HepG2 (cell line): ENCODE measurements around the gene KPNB1. TPM values are rescaled to one million over a fixed set of nuclear protein-coding genes. Genes with fewer than 3 reads are reported as not detected.
A peak's percentile ranks its signal among the peaks of the same experiment; 100 is the strongest.

ENCODE experiments used
- AFF4 ChIP-seq: sonication (generic); formaldehyde crosslinking; IDR thresholded peaks from 2 replicates; pipeline ENCODE4 v1.4.0; 2020; ENCODE audit warnings: missing genetic modification reagents
- AHR ChIP-seq: IDR thresholded peaks from 2 replicates; pipeline ENCODE4 v1.6.1; 2018; ENCODE audit warnings: missing genetic modification reagents, missing compliant biosample characterization
- MAF1 ChIP-seq: sonication (generic); formaldehyde crosslinking; IDR thresholded peaks from 2 replicates; pipeline ENCODE4 v1.5.0; 2020; ENCODE audit warnings: missing genetic modification reagents, borderline replicate concordance
- PITX1 ChIP-seq: sonication (generic); formaldehyde crosslinking; IDR thresholded peaks from 2 replicates; pipeline ENCODE4 v1.5.1; 2020; ENCODE audit warnings: mild to moderate bottlenecking, missing genetic modification reagents
- RFXAP ChIP-seq: sonication (generic); formaldehyde crosslinking; IDR thresholded peaks from 2 replicates; pipeline ENCODE4 v1.4.0; 2020; ENCODE audit warnings: missing genetic modification reagents, borderline replicate concordance
- TAF15 ChIP-seq: fragments of 200-400 bp; formaldehyde crosslinking; IDR thresholded peaks from one replicate; pipeline ENCODE4 v1.6.1; 2018; ENCODE audit warnings: mild to moderate bottlenecking, low read depth, low read length; ENCODE audit not compliant: poor library complexity, severe bottlenecking
- TBX3 ChIP-seq: fragments of 450-650 bp; IDR thresholded peaks from 2 replicates; pipeline ENCODE4 v1.6.1; 2017; ENCODE audit warnings: antibody characterized with exemption, mild to moderate bottlenecking, inconsistent platforms, borderline replicate concordance
- TERF1 ChIP-seq: sonication (generic); formaldehyde crosslinking; IDR thresholded peaks from 2 replicates; pipeline ENCODE4 v1.8.0; 2022; ENCODE audit warnings: mild to moderate bottlenecking, missing genetic modification reagents, moderate library complexity
- THAP9 ChIP-seq: sonication (generic); formaldehyde crosslinking; IDR thresholded peaks from 2 replicates; pipeline ENCODE4; 2020; ENCODE audit warnings: missing genetic modification reagents, mild to moderate bottlenecking, borderline replicate concordance
- TMF1 ChIP-seq: sonication (generic); formaldehyde crosslinking; IDR thresholded peaks from 2 replicates; pipeline ENCODE4 v1.8.1; 2022; ENCODE audit warnings: low read depth, missing genetic modification reagents
- YEATS2 ChIP-seq: sonication (generic); formaldehyde crosslinking; IDR thresholded peaks from 2 replicates; pipeline ENCODE4 v1.4.0; 2020; ENCODE audit warnings: missing genetic modification reagents, borderline replicate concordance
- ZBTB2 ChIP-seq: sonication (generic); formaldehyde crosslinking; IDR thresholded peaks from 2 replicates; pipeline ENCODE4 v1.8.0; 2022; ENCODE audit warnings: low read depth, missing genetic modification reagents
- ZNF430 ChIP-seq: sonication (generic); formaldehyde crosslinking; IDR thresholded peaks from 2 replicates; pipeline ENCODE4 v1.9.0; 2021; ENCODE audit warnings: mild to moderate bottlenecking, missing genetic modification reagents
- ZNF562 ChIP-seq: sonication (generic); formaldehyde crosslinking; IDR thresholded peaks from 2 replicates; pipeline ENCODE4 v1.8.0; 2022; ENCODE audit warnings: missing genetic modification reagents, borderline replicate concordance
- ZNF841 ChIP-seq: sonication (generic); formaldehyde crosslinking; IDR thresholded peaks from 2 replicates; pipeline ENCODE4 v1.8.1; 2023; ENCODE audit warnings: missing genetic modification reagents, borderline replicate concordance
- ZZZ3 ChIP-seq: sonication (generic); formaldehyde crosslinking; IDR thresholded peaks from 2 replicates; pipeline ENCODE4 v1.4.0; 2020; ENCODE audit warnings: missing genetic modification reagents, mild to moderate bottlenecking, borderline replicate concordance
- polyA plus RNA-seq, 8 experiments: library from polyadenylated mRNA; depleted of rRNA in 3 of 8; stranded (reverse) in 7 of 8; unstranded in 1 of 8; fragments of >200 nt; fragmentation: Illumina TruSeq in 4 of 8; extraction: Trizol in 4 of 8; gene quantifications; 2 replicates each; pipeline versions ENCODE4 v1.2.1 to v1.2.3, GENCODE V29; 2011 to 2016; ENCODE audit warnings: low read depth in 4 of 8, missing spikeins in 1 of 8, mixed read lengths in 1 of 8; ENCODE audit not compliant: insufficient read depth in 1 of 8
- total RNA-seq, 5 experiments: library from RNA; depleted of rRNA; stranded (reverse); fragments of >200 nt; fragmentation: Illumina TruSeq; extraction: Trizol; gene quantifications; 2 replicates each; pipeline ENCODE4 v1.2.3, GENCODE V29; 2016; ENCODE audit warnings: low read depth in 1 of 5
- TF ChIP-seq, protein P1 (sequence below): fragments of 450-650 bp; IDR thresholded peaks from 2 replicates; pipeline ENCODE4 v1.6.1; 2016

Gene KPNB1
- total and polyA plus RNA-seq, 2 of the 13 experiments (the other 11 are each of a cell fraction or from before 2014, with no cell fraction given) = 164 to 424 TPM

DNA sequence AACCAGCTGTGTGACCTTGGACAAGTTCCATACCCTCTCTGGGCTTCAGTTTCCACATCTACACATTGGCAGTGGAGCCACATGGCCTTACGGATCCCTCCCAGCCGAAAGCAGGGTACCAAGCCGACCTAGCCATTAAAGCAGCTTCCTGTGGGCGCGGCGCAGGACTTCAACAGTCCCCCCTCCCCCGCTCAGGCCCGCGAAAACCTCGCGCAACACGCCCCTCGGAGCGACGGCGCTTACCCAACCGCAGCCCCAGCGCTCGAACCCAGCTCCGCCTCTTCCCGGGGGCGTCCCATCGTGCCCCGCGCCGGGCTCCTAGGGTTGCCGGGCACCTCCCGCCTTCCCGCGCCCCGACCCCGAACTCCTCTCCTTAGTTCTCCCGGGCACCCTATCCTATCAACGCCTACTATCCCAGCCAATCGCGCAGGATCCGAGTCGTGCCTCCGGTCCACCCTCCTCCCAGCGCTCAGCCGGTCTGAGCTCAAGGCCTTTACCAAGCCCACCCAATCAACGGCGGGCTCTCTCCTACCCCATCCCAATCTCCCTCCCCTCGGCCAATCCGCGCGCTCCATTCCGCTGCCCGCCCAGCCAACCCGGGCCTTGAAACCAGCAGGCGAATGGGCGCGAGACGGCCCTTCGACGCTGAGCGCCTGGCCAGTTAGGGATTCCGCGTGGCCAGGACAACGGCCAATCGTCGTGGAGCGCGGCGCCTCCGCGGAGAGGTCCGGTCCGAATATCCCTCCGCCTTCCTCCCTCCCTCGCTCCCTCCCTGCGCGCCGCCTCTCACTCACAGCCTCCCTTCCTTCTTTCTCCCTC, at the start of gene KPNB1 (continued):
- TF ChIP-seq ZBTB2 (CRISPR knock-in tag) (peak; percentile 91), ZNF841 (CRISPR knock-in tag) (no peak; the same call in 1 of the 2 replicates), AHR (CRISPR knock-in tag) (peak; percentile 26), THAP9 (peak; percentile 85; the same call in 1 of the 2 replicates), MAF1 (CRISPR knock-in tag) (peak; percentile 79), ZZZ3 (CRISPR knock-in tag) (peak; percentile 92; the same call in 1 of the 2 replicates), TERF1 (CRISPR knock-in tag) (no peak), RFXAP (CRISPR knock-in tag) (peak; percentile 99), PITX1 (peak; percentile 61), YEATS2 (CRISPR knock-in tag) (peak; percentile 98), AFF4 (CRISPR knock-in tag) (peak; percentile 46; the same call in 1 of the 2 replicates), TMF1 (CRISPR knock-in tag) (peak; percentile 61), TAF15 (peak; percentile 93), ZNF562 (no peak; the same call in 1 of the 2 replicates), ZNF430 (CRISPR knock-in tag) (peak; percentile 50), TBX3 (peak; percentile 82)
- TF ChIP-seq, protein P1, sequence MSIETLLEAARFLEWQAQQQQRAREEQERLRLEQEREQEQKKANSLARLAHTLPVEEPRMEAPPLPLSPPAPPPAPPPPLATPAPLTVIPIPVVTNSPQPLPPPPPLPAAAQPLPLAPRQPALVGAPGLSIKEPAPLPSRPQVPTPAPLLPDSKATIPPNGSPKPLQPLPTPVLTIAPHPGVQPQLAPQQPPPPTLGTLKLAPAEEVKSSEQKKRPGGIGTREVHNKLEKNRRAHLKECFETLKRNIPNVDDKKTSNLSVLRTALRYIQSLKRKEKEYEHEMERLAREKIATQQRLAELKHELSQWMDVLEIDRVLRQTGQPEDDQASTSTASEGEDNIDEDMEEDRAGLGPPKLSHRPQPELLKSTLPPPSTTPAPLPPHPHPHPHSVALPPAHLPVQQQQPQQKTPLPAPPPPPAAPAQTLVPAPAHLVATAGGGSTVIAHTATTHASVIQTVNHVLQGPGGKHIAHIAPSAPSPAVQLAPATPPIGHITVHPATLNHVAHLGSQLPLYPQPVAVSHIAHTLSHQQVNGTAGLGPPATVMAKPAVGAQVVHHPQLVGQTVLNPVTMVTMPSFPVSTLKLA = peak; percentile 57
